GM19238 (cell line): ENCODE measurements around the gene PDE11A.

Experiments
- DNase-seq: peaks from one replicate; pipeline ENCODE4 v3.0.0; 2011; ENCODE audit warnings: low spot score; ENCODE audit not compliant: insufficient read length

PDE11A gene

DNA sequence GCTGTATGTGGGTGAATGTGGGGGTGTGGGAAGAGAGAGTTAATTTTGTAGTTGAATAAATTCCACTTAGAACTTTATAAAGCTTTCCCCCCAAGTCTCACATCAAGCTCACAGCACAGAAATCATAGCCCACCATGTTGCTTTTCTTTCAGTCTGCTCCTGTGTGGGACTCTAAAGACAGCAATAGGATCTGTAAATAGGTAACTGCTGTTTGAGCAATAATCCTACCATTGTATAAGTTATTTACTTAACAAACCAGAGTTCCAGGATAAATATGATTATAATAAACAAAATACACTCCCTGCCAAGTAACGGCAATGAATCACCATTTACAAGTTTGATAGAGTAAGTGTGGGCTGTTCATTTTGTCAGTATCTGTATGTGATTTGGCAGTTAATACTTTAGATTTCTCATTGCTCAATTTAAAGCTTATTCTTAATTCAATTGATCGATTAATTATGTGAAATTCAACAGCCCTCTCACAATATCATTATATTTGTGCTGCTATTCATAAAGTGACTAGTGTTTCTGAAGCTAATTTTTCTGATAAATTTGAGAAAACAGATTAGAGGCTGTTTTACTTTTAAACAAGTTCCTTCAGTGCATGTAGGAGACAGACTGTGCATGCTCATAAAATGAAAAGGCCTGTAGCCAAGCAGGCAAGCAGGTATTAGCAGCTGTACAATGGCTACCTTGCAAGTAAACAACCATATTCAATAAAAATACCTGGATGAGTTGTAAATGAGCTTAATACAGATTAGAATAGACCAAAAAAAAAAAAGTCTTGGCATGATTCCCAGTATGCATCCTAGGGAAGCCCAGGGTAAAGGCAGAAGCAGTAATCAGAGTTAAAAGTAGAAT lies 142.7 kb downstream of the PDE11A start:
- no peak for DNase-seq

DNA sequence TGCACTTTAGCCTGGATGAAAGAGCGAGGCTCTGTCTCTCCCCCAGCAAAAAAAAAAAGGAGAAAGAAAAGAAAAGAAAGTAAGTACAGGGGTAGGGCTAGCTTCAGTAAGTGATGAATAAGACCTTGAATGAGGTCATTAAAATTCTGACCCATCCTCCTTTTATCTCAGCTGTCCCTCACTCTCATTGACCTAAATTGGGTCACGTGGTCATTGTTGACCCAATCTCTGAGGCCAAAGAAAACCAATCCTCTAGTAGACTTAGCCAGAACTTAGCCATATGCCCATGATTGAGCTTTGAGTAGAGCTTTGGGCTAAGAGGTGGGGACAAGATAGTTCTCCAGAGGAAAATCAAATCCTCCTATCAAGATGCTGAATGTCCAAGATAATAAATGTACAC lies 149.3 kb downstream of the PDE11A start:
- DNase-seq = no peak

DNA sequence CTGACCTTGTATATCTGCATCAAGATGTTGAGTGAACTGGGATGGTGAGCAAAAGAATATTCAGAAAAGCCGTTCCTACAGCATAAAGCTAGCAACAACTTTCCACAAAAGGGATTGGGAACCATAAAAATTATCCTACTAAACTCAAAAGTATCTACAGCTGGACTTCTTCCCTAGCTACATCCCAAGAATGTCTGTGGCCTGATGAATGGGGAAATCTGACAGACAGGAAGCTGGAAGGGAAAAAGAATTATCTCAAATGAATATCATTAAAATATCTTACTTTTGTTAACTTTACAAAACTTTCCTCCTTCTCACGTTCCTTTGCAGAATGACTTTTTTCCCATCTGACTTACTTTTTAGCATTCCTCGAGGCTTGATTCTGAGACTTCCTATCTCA lies 150.9 kb downstream of the PDE11A start:
- no peak for DNase-seq

DNA sequence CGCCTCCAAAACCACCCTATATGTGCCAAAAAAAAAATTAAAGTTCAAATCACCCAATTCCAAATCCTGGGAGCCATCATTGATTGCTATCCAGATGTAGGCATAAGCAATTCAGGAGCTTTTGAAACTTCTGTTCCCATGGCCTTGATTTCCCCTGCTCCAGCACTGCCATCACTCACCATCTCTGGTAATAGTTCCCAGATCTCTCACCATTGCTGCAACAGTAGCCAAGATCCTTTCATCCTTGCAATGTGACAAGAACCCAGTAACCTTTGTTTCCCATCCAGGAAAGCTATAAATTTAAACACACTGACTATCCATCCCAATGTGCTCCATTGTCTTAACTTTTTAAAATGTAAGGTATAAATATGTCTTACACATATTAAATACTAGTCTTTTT lies 155.4 kb downstream of the PDE11A start:
- DNase-seq = no peak

DNA sequence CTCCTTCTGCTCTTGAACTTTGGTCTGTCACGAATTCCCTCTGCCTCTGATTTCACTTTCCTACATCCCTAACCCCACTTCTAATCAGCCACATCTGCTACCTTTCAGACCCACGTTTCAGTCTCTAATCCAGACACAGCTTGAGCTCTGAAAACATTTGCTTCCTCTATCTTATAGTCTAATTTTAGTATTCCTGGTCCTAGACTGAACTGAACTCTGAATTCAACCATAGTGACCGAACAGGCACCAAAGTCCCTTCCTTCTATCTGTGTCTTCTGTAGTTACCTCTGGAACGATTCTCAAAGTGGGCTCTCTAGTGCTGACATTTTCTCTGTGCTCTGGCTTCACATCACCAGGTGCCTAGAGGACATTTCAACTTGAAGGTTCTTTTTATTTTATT lies 156.2 kb downstream of the PDE11A start:
- DNase-seq = no peak

DNA sequence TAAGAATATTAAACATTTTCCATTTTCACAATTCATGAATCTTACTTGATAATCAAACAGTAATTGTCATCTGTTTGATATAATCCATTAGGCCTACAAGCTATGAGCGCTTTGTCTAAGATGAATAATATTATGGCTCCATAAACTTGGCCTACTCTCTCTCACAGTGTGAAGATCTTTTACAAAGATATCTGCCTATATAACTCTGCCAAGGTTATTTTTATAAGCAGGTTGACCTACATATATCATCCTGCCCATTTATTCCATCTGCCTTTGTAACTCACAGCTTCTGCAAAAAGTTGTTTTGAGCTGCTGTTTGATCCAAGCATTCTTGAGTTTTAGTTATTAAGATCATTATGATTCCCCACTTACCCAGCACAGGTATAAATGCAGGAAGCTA lies 158.3 kb downstream of the PDE11A start:
- no peak for DNase-seq

DNA sequence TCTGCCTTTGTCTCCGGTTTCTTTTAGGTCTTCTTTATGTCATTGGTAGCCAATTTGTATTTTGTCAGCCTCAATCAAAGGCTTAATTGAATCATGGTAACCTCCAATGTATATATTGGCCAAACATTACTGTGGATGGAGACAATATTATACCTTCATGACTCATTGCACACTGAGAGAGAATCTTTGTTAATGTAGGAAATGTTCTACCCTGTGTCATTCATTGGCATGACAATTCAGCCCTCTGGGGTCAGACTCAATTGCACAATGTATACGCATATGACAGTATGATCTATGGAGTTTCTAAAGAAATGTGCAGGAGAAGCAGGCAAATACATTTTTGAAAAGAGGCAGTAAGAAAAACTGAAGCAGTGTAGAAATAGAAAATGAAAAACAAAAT lies 162.6 kb downstream of the PDE11A start:
- no peak for DNase-seq

DNA sequence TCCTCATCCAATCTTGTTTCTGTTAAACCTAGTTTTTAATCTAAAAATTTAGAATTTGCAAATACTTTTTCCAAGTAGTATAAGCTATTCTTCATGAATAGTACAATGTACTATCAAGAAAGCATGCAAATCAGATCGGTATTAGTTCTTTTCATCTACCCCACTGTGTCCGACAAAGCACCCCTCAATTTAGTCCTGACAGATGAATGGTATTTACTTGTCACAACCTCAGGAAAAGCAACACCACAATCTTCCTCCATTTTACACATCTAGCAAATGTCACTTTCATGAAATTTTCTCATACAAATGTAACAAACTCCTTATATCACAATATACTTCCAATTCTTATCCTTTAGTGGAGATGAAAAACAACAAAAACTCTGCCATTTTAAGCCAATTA lies 163.8 kb downstream of the PDE11A start:
- DNase-seq = no peak

DNA sequence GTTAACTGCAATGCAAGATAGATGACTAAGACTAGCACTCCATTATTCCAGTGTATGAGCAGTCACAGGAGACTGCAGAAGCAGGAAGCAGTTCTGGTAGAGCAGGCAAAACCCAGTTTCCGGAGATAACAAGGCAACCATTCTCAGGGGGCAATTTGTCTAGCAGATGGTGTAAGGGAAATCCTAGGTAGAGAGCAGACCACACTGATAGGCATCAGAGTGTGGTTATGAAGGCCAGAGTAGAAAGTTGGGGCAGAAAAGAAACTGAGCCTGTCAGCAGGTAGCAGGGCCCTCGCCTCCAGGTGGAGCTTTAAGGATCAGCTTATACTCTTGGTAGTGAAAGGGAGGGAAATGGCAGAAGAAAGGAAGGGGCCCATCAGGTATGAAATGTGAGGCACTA lies 164.4 kb downstream of the PDE11A start:
- no peak for DNase-seq

DNA sequence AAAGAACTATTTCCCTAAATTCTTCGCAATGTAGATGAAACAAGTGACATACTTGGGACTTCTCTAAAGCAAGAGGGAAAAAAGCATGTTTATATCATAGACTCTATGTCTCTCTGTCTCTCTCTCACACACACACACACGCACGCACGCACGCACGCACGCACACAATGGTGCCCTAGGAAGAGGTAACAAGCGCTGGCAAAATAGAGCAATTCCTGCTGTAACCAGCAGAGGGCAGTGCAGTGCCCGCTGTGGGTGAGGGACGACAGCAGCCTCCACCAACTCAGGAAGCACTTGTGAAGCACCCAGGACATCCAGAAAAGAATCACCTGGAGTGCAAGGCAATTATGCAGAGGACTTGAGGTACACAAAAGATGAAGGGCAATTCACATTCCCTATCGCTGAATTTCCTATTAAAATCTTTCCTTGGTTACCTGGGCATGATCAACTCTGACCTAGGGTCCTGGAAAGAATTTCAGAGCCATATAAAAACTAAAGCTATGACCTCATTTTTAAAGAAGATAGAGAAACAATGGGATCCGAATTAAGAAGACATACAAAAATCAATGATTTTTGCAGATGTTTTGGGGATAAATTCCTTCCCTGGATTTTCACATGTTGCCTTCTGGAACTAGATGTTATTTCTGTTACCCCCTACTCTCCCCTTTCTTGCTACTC lies 166.4 kb downstream of the PDE11A start:
- DNase-seq = peak; percentile 19

DNA sequence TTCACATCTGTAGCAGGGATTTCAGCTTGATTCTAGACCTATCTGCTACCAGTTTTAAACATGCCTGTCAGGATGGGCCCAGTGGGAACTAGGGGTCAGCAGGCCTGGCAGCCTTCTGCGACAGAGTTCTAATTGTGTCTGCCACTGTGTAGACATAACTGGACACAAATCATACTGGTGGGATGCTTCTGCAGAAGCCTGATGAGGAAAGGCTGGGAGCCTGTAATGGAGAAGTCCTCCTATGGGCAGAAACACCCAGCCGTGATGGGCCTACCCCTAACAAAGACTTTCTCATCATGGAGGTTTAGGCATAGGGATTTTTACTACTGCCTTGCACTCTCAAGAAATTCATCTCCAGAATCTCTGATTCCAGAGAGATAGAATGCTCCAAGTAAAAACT lies 166.9 kb downstream of the PDE11A start:
- DNase-seq = no peak

DNA sequence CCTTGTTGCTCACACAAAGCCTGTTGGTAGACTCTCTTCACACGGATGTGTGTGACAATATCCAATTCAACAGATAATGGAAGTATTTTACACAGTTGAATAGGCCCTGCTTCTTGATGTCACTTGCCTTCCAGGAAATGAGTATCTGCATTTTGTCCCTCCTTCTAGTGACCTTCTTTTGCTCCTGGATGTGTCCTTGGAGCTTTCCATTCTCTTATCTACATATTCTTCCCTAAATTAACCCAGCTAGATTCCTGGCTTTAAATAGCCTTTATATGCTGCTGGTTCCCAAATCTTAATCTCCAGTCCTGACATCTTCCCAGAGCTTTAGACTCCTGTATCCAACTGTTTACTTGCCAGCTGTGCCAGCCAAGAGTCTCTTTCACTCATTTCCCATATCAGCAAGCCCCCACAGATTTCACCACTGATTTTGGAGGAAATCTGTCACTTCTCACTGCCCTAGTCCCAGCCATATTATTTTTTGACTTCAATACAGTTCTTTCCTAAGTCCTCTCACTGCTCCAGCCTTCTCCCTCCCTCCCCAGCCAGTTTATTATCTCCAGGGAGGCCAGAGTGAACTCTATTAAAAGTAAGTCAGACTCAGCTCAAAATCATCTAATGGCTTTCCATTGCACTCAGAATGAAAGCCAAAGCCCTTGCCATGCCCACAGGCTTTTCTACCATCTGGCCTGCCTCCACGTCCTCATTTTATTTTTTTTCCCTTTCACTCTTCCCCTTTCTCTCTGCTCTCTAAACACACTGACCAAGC lies 170.0 kb downstream of the PDE11A start:
- no peak for DNase-seq

DNA sequence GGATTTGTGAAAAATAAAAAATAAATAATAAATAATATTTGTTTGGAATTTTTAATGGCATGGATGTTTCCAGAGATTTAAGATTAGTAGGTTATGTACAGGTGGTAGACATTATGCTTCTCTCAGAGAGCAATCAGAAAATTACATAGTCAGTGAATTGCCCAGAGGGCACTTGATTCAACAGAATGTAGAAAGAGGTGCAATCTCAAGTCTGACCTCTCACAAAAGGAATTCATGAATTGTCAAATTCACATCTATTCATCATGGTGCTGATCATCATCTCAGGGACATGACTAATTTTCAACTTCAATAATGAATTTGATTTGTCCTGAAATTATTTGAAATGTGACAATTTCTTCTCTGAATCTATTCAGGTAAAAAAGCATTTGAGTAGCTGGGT lies 172.5 kb downstream of the PDE11A start:
- DNase-seq = no peak

DNA sequence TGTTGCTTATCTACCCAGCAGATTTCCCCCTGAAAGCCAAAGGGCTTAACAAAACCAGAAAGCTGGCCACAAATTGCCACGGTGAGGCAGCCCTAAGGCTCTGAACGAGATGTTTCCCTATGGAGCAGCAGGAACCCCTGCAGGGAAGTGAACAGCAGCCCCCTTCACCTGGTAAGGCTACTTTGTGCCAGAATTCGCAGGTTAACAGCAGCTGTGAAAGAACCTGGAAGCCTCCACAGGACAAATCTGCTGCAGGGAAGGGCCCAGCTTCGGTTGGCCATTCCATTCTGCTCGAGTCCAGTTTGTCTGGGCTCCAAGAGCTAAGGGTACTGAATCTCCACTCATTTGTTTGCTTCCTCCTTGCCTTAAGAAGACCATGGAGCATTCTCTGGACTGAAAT lies 175.3 kb downstream of the PDE11A start:
- DNase-seq = no peak

DNA sequence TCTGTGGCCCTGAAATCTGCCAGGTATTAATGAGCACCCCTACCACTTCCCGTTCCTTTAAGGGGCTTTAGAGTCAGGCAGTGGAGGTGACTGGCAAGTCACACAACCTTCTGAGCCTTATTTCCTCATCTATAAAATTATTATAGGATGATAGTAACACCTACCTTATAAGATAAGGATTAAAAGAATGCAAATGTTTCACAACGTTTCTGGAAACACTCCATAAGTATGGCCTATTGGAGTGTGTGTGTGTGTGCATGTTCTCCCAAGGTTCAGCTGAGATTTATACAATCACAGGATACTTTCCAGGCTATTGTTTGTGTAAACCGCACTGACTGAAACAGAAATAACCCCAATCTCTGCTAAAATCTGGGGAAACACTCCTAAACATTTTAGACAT lies 176.0 kb downstream of the PDE11A start:
- DNase-seq = no peak

DNA sequence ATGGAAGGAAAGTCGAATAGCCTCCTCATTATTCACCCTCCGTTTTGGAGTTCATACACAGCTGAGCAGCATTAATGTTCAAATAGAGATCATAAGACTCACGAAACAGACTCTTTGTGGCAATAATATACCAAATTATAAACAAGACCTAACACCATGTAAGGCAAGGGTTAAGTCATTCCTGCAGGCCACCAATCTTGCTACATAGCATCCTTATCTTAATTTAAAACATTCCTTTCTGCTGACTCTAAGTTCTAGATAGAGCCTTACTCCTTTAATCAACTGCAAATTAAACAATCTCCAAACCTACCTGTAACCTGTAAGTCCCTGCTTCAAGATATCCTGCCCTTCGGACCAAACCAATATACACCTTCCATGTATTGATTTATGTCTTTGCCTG lies 178.0 kb downstream of the PDE11A start:
- DNase-seq = no peak

DNA sequence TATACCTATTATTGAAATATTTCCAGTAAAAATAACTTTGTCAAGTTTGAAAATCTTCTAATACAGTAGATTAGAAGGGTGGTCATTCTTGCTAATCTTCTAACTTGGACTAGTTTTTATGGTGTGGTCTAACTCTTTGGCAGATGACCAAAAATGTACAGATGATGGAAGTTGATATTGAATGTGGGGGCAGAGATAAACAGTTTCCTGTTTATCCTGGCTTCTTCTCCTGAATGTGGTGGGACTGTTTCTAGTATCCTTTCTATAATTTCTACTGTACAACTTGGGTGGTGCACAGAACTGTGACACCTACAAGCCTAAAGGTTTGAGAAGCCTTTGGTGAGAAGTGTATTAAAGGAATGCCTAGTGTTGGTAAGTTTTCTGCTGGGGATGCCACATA lies 178.7 kb downstream of the PDE11A start:
- DNase-seq = no peak

DNA sequence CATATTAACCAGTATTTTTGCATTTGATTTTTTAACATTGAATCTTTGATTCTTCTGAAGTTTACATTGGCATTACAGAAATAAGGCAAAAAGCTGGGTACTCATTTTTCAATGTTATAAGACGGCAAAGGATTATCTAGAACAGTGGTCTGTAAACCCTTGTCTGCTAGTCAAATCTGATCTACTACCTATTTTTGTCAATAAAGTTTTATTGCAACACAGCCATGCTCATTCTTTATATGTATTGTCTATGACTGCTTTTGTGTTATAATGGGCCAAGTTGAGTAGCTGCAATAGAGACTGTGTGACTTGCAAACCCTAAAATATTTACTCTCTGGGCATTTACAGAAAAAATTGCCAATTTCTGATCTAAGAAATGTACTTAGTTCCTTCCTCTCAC lies 181.0 kb downstream of the PDE11A start:
- DNase-seq = no peak

DNA sequence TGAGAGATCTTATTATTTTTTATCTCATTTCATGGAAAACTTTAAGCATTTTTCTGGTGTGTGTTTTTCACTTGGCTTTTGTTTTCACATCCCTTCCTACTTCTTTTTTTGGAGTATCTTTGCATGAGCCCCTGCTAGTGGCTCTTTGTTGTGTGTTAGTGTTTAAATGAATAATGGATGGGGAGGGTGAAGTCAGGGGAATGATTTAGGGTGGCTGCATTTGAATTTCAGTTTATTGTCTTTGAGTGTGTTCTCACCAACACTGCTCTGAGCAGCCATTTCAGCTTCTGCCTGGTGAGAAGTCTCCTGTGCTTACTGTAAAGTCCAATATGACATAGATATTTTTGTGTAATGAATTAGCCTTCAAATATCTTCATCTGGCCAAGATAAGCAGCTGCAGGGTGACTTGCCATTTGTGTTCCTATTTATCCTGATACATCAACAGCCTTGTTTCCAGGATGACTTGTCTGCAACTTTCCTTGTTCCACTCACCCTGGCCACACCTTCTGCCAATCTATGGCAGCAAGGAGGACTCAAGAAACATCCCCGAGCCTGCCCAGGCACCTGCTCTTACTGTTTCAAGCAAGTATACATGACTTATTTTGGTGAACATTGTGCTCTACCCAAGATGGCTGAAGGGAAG lies 182.6 kb downstream of the PDE11A start:
- DNase-seq = no peak

DNA sequence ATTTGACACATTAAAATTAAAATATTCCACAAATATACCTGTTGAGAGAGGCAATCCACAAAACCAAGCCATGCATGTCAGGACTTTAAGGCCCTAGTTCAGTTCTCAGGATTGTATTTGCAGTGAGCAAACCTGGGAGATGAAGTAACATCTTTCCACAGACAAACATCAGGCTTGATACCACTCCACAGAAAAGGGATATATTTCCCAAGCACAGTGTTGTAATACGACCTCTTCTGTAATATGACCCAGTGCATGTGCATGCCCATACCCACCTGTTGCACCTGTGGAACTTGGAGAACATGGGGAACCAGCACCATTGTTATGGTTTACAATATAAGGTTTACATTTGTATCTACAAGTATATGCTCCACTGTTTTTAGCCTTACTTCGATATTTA lies 184.0 kb downstream of the PDE11A start:
- DNase-seq = no peak

DNA sequence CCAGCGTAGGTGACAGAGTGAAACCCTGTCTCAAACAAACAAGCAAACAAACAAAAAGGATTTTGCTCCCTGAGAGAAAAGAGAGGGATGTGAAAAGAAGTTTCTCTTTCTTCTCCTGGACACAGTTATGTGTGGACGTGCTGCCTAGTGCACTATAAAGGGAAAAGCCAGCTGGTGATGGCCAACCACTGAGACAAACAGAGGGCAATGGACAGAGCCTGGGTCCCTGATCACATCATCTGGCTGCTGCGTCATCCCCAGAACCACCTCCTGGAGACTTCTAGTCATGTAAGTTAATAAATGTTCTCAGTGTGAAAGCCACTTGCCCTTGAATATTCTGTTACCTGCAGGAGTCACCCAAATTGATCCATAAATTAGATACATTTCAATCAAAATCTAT lies 184.9 kb downstream of the PDE11A start:
- no peak for DNase-seq

DNA sequence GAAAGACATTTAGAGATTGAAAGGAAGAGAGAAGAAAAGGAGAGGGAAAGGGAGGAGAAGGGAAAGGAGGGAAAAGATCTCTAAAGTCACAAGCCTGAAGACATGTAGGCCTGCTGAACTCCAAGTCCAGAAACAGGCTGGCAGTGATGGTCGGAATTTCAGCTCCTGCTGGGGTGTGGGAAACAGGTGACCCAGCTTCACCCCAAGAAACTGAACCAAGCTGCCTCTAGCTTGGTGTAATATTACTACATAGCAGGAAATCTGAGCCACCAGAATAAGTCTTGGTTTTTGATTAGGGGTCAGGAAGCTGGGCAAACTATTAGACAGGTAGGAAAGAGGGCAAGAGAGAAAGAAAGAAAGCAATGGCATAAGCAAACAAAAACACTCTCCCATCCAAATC lies 185.8 kb downstream of the PDE11A start:
- DNase-seq = no peak
